SK-N-SH (cell line): ENCODE data around the gene KDM2A. TPM values are rescaled to one million over a fixed set of nuclear protein-coding genes. Genes with fewer than 3 reads are reported as not detected.

Experiments
- CTCF ChIA-PET: fragments of 300-600, 350-600 bp; formaldehyde crosslinking; extraction: SDS; loops from one replicate; lab custom pipeline; 2021; lab: Yijun Ruan, JAX
- POLR2A ChIA-PET: fragments of 350-600 bp; sonication (Branson Sonifier 250); formaldehyde crosslinking; extraction: SDS; loops from one replicate; lab custom pipeline; 2020; ENCODE audit warnings: antibody characterized with exemption, inconsistent platforms; lab: Yijun Ruan, JAX
- DNase-seq: peaks from one replicate; pipeline ENCODE4 v3.0.0; 2012
- H2AFZ ChIP-seq: fragments of 200-600 bp; sonication (generic); 2 replicates; pipeline ENCODE4 v1.8.1; 2016; ENCODE audit warnings: antibody characterized with exemption, mild to moderate bottlenecking, low read depth
- H3F3A ChIP-seq: fragments of 200-600 bp; sonication (generic); replicated peaks from 2 replicates; pipeline ENCODE3; 2016; ENCODE audit warnings: antibody characterized with exemption, mild to moderate bottlenecking; ENCODE audit not compliant: insufficient read depth
- H3K27ac ChIP-seq, 2 experiments: fragments of 200-500 bp in 1 of 2; fragments of 200-600 bp in 1 of 2; sonication (Bioruptor generic) in 1 of 2; sonication (generic), shearing (Covaris generic) in 1 of 2; 2 replicates each; pipeline versions ENCODE4 v1.5.1 to v1.6.1; 2014 to 2016; ENCODE audit warnings: low read depth in 2 of 2, inconsistent platforms in 1 of 2, low read length in 1 of 2, mild to moderate bottlenecking in 1 of 2, mixed read lengths in 1 of 2
- H3K27me3 ChIP-seq: fragments of 200-600 bp; sonication (generic), shearing (Covaris generic); 2 replicates; pipeline ENCODE4 v1.6.1; 2016; ENCODE audit warnings: mixed run types; ENCODE audit not compliant: insufficient read depth
- H3K36me3 ChIP-seq, 2 experiments: fragments of 200-500 bp in 1 of 2; fragments of 200-600 bp in 1 of 2; sonication (Bioruptor generic) in 1 of 2; sonication (generic) in 1 of 2; replicated peaks in 1 of 2; 2 replicates each; pipeline versions ENCODE3 to v1.5.1; 2014 to 2016; ENCODE audit warnings: low read length in 1 of 2, mild to moderate bottlenecking in 1 of 2; ENCODE audit not compliant: insufficient read depth in 2 of 2, control insufficient read depth in 1 of 2
- H3K4me1 ChIP-seq, 2 experiments: fragments of 200-500 bp in 1 of 2; fragments of 200-600 bp in 1 of 2; sonication (Bioruptor generic) in 1 of 2; sonication (generic), shearing (Covaris generic) in 1 of 2; 2 replicates each; pipeline versions ENCODE4 v1.5.1 to v1.6.1; 2014 to 2016; ENCODE audit warnings: low read depth in 1 of 2, low read length in 1 of 2, mixed run types in 1 of 2; ENCODE audit not compliant: insufficient read depth in 2 of 2, control insufficient read depth in 1 of 2
- H3K4me2 ChIP-seq: fragments of 200-600 bp; sonication (generic), shearing (Covaris generic); 2 replicates; pipeline ENCODE4 v1.6.1; 2017; ENCODE audit warnings: mixed run types
- H3K4me3 ChIP-seq, 2 experiments: fragments of 200-500 bp in 1 of 2; fragments of 200-600 bp in 1 of 2; sonication (Bioruptor generic) in 1 of 2; sonication (generic), shearing (Covaris generic) in 1 of 2; 2 replicates each; pipeline versions ENCODE4 v1.5.1 to v1.8.1; 2014 to 2016; ENCODE audit warnings: low read depth in 2 of 2, inconsistent platforms in 1 of 2, low read length in 1 of 2, mild to moderate bottlenecking in 1 of 2, mixed read lengths in 1 of 2, moderate library complexity in 1 of 2
- H3K79me2 ChIP-seq: fragments of 200-600 bp; sonication (generic); 2 replicates; pipeline ENCODE4 v1.8.1; 2017; ENCODE audit warnings: mild to moderate bottlenecking; ENCODE audit not compliant: insufficient read depth
- H3K9ac ChIP-seq: fragments of 200-600 bp; sonication (generic); 2 replicates; pipeline ENCODE4 v1.6.1; 2017; ENCODE audit warnings: mixed run types
- H3K9me2 ChIP-seq: fragments of 200-600 bp; sonication (generic); 2 replicates; pipeline ENCODE4 v1.6.1; 2017; ENCODE audit warnings: mixed run types
- H3K9me3 ChIP-seq: fragments of 200-600 bp; sonication (generic); 2 replicates; pipeline ENCODE4 v1.6.1; 2017; ENCODE audit warnings: mixed run types, mild to moderate bottlenecking, moderate library complexity
- H4K20me1 ChIP-seq: fragments of 200-600 bp; sonication (generic); 2 replicates; pipeline ENCODE4 v1.6.1; 2017; ENCODE audit warnings: mild to moderate bottlenecking, mixed run types; ENCODE audit not compliant: insufficient read depth
- CHD2 ChIP-seq: fragments of 150-350 bp; IDR thresholded peaks from 2 replicates; pipeline ENCODE4 v1.6.1; 2018; ENCODE audit warnings: low read length; ENCODE audit not compliant: partially characterized antibody
- CTCF ChIP-seq: fragments of 200-600 bp; sonication (generic); IDR thresholded peaks from 2 replicates; pipeline ENCODE4 v1.6.1; 2017; ENCODE audit warnings: antibody characterized with exemption, mild to moderate bottlenecking, moderate library complexity
- ELF1 ChIP-seq: IDR thresholded peaks from 2 replicates; pipeline ENCODE4 v1.4.0; 2012
- EP300 ChIP-seq, 2 experiments: IDR thresholded peaks; 2 replicates each; pipeline versions ENCODE4 v1.4.0 to v1.6.1; 2012; ENCODE audit warnings: borderline replicate concordance in 1 of 2, low read depth in 1 of 2, low read length in 1 of 2
- FOXJ3 ChIP-seq: sonication (generic); formaldehyde crosslinking; IDR thresholded peaks from 2 replicates; pipeline ENCODE4 v1.5.1; 2020; ENCODE audit warnings: mild to moderate bottlenecking, missing genetic modification reagents
- FOXM1 ChIP-seq: IDR thresholded peaks from 2 replicates; pipeline ENCODE4 v1.4.0; 2012; ENCODE audit warnings: low read depth, mild to moderate bottlenecking
- MAX ChIP-seq: IDR thresholded peaks from 2 replicates; pipeline ENCODE4 v1.4.0; 2012; ENCODE audit warnings: low read depth
- MEF2A ChIP-seq: IDR thresholded peaks from 2 replicates; pipeline ENCODE4 v1.4.0; 2012; ENCODE audit warnings: low read depth, borderline replicate concordance
- MXI1 ChIP-seq: IDR thresholded peaks from 2 replicates; pipeline ENCODE4 v1.6.1; 2012; ENCODE audit warnings: mild to moderate bottlenecking, low read depth, low read length, improper control_type of control experiment
- NRF1 ChIP-seq: IDR thresholded peaks from 2 replicates; pipeline ENCODE4 v1.6.1; 2012; ENCODE audit warnings: low read depth, mild to moderate bottlenecking, low read length
- RCOR1 ChIP-seq: fragments of 150-350 bp; IDR thresholded peaks from 2 replicates; pipeline ENCODE4 v1.6.1; 2017; ENCODE audit warnings: antibody characterized with exemption, low read length
- SIN3A ChIP-seq: IDR thresholded peaks from 2 replicates; pipeline ENCODE4 v1.6.1; 2012; ENCODE audit warnings: low read depth, mild to moderate bottlenecking, low read length, moderate library complexity, borderline replicate concordance
- TAF1 ChIP-seq: IDR thresholded peaks from 2 replicates; pipeline ENCODE4 v1.6.1; 2012; ENCODE audit warnings: low read depth, mild to moderate bottlenecking, low read length, moderate library complexity, borderline replicate concordance
- TCF12 ChIP-seq: IDR thresholded peaks from 2 replicates; pipeline ENCODE4 v1.4.0; 2012
- USF1 ChIP-seq: IDR thresholded peaks from 2 replicates; pipeline ENCODE4 v1.4.0; 2012; ENCODE audit warnings: low read depth, borderline replicate concordance
- WGBS: methylation state at CpG from one replicate; pipeline ENCODE4 v1.1.6; 2017; ENCODE audit warnings: low lambda C conversion rate; 5-methylcytosine and 5-hydroxymethylcytosine counted together
- polyA plus RNA-seq, 3 experiments: library from polyadenylated mRNA; depleted of rRNA; stranded (reverse); fragments of >200 nt; gene quantifications; 2 replicates each; pipeline ENCODE4 v1.2.3, GENCODE V29; 2012
- TF ChIP-seq, protein P1 (sequence below): fragments of 150-350 bp; IDR thresholded peaks from 2 replicates; pipeline ENCODE4 v1.6.1; 2017; ENCODE audit warnings: antibody characterized with exemption, low read length, low read depth, borderline replicate concordance

Gene KDM2A
- polyA plus RNA-seq, 1 of the 3 experiments (the other 2 are of a cell fraction), result 28.4 TPM

GRCh38 chr11:67105964-67106363 is 13.1 kb upstream of the KDM2A start:
- Histone ChIP-seq H3K36me3 (no peaks in the 10 kb centered on the region), H3K9me2 (no peaks in the 10 kb centered on the region), H3K9me3 (no peaks in the 10 kb centered on the region), H3K27me3 (no peaks in the 10 kb centered on the region), H4K20me1 (no peaks in the 10 kb centered on the region), H2AFZ (no peak overlapping the region), H3K4me3 (no peak overlapping the region), H3K79me2 (no peaks in the 10 kb centered on the region), H3F3A (no peaks in the 10 kb centered on the region), H3K27ac (no peak overlapping the region), H3K4me1 (no peaks in the 10 kb centered on the region; a peak in 1 of 4 replicates), H3K9ac (no peak overlapping the region), H3K4me2 (no peak overlapping the region)
- TF ChIP-seq EP300 (IDR thresholded peaks at IDR 0.05; ENCODE audit: borderline replicate concordance in 1 of 2, low read depth in 1 of 2, low read length in 1 of 2) (no peak), SIN3A (no peak), CHD2 (no peak), MAX (no peak), FOXM1 (no peak), TCF12 (no peak), TAF1 (no peak), NRF1 (no peak), MXI1 (no peak), CTCF (no peak), RCOR1 (no peak), USF1 (no peak), MEF2A (no peak)
- TF ChIP-seq, protein P1, sequence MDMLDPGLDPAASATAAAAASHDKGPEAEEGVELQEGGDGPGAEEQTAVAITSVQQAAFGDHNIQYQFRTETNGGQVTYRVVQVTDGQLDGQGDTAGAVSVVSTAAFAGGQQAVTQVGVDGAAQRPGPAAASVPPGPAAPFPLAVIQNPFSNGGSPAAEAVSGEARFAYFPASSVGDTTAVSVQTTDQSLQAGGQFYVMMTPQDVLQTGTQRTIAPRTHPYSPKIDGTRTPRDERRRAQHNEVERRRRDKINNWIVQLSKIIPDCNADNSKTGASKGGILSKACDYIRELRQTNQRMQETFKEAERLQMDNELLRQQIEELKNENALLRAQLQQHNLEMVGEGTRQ, result no peak
- 92% methylated on average over 2 of the region's 2 CpGs for WGBS
- ChIA-PET CTCF (interaction anchor here (0.9 to 3.2 kb wide), 4 partner anchors 11 to 156 kb away, joined by 3 to 14 read pairs (median 4); no protein-coding TSS in a partner anchor), POLR2A (no interaction called here)
- DNase-seq, result no peak

- TF ChIP-seq ELF1 (no peak), FOXJ3 (no peak), TCF12 (no peak)
- H3K9me3 ChIP-seq, result no peaks in the 10 kb centered on the region
- no peaks in the 10 kb centered on the region for H3F3A ChIP-seq
- no peak overlapping the region for H2AFZ ChIP-seq
- H4K20me1 ChIP-seq, result no peaks in the 10 kb centered on the region
- no peak for DNase-seq
- H3K4me3 ChIP-seq, result no peak overlapping the region
- no peaks in the 10 kb centered on the region for H3K27me3 ChIP-seq
- peaks cover 0 to 4% of the 10 kb centered on the region in 2 experiments; a peak in 1 of 4 replicates for H3K4me1 ChIP-seq
- no peaks in the 10 kb centered on the region for H3K9me2 ChIP-seq
- H3K79me2 ChIP-seq, result no peaks in the 10 kb centered on the region
- no peak overlapping the region for H3K9ac ChIP-seq
- ChIA-PET CTCF (interaction anchor here (0.7 to 1.2 kb wide), 5 partner anchors 27 to 206 kb away, joined by 3 to 5 read pairs (median 3); no protein-coding TSS in a partner anchor), POLR2A (interaction anchor here (0.7 kb wide), 1 partner anchor 76 kb away, joined by 4 read pairs; no protein-coding TSS in a partner anchor)
- WGBS, result 77% methylated on average over 1 of the region's 1 CpG
- no peaks in the 10 kb centered on the region for H3K36me3 ChIP-seq
- H3K27ac ChIP-seq, result no peak overlapping the region
- H3K4me2 ChIP-seq, result no peak overlapping the region
These were observed 7.8 kb upstream of the KDM2A start for GRCh38 chr11:67111261-67111660.
